Thyroid gland (tissue), 4 donors: ENCODE measurements around the gene CAPZB. TPM values are rescaled to one million over a fixed set of nuclear protein-coding genes. Genes with fewer than 3 reads are reported as not detected.

Source experiments
- DNase-seq, 2 donors: peaks; one replicate each; pipeline ENCODE4 v3.0.0-alpha.2; 2019
- H3K27ac ChIP-seq, 3 donors: fragments of 200-600 bp; sonication (generic); 1 replicate in 2 of 3; 2 replicates in 1 of 3; pipeline ENCODE4 v1.5.1; 2016 to 2019; ENCODE audit warnings: mild to moderate bottlenecking in 1 of 3, moderate library complexity in 1 of 3
- H3K27me3 ChIP-seq: fragments of 200-600 bp; sonication (generic); one replicate; pipeline ENCODE4 v1.5.1; 2019
- H3K36me3 ChIP-seq, 2 donors: fragments of 200-600 bp; sonication (generic); one replicate each; pipeline ENCODE4 v1.5.1; 2016 to 2019
- H3K4me1 ChIP-seq, 2 donors: fragments of 200-600 bp; sonication (generic); one replicate each; pipeline ENCODE4 v1.5.1; 2017 to 2019
- H3K4me3 ChIP-seq, 3 donors: fragments of 200-600 bp; sonication (generic); replicated peaks in 1 of 3; 1 replicate in 2 of 3; 2 replicates in 1 of 3; pipeline ENCODE4 v1.5.1; 2016; ENCODE audit warnings: mild to moderate bottlenecking in 1 of 3
- H3K9me3 ChIP-seq: fragments of 200-600 bp; sonication (generic); one replicate; pipeline ENCODE4 v1.5.1; 2017
- POLR2A ChIP-seq, 2 donors: fragments of 450-650 bp; IDR thresholded peaks; one replicate each; pipeline ENCODE4 v1.6.1; 2017; ENCODE audit warnings: antibody characterized with exemption in 2 of 2, mild to moderate bottlenecking in 2 of 2, moderate library complexity in 1 of 2
- WGBS, 2 donors: methylation state at CpG; one replicate each; pipeline ENCODE4 v1.1.5; 2017; 5-methylcytosine and 5-hydroxymethylcytosine counted together
- intact Hi-C: fragments of 100-400 bp; cut with DNase I; formaldehyde crosslinking; loops from one replicate; pipeline ENCODE4 v1.15.1; 2023
- total RNA-seq, 4 donors: library from RNA; depleted of rRNA; stranded (reverse); fragments of >200 nt; gene quantifications; one replicate each; pipeline ENCODE4 v1.2.3, GENCODE V29; 2016
- TF ChIP-seq, protein P1 (sequence below), 6 experiments: fragments of 200-600 bp in 3 of 6; fragments of 450-650 bp in 3 of 6; sonication (generic) in 3 of 6; IDR thresholded peaks; one replicate each; pipeline ENCODE4 v1.5.1; 2016 to 2019; ENCODE audit warnings: antibody characterized with exemption in 6 of 6, mild to moderate bottlenecking in 2 of 6, inconsistent platforms in 1 of 6, moderate library complexity in 1 of 6

The CAPZB gene
- total RNA-seq, 4 donors from 2014 or later: 75.4 to 116 (median 93.1) TPM

GRCh38 chr1:19372602-19373001 lies 112.7 kb downstream of the CAPZB start:
- Histone ChIP-seq H3K36me3 (peaks cover 10 to 15% of the 10 kb centered on the region in 2 donors), H3K4me1 (peaks cover 7 to 9% of the 10 kb centered on the region in 2 donors), H3K9me3 (no peaks in the 10 kb centered on the region), H3K4me3 (no peak overlapping the region), H3K27ac (no peak overlapping the region), H3K27me3 (no peaks in the 10 kb centered on the region)
- no peak for DNase-seq
- intact Hi-C loops: no loop called here
- no peak for TF ChIP-seq POLR2A (IDR thresholded peaks at IDR 0.05)
- TF ChIP-seq, protein P1, sequence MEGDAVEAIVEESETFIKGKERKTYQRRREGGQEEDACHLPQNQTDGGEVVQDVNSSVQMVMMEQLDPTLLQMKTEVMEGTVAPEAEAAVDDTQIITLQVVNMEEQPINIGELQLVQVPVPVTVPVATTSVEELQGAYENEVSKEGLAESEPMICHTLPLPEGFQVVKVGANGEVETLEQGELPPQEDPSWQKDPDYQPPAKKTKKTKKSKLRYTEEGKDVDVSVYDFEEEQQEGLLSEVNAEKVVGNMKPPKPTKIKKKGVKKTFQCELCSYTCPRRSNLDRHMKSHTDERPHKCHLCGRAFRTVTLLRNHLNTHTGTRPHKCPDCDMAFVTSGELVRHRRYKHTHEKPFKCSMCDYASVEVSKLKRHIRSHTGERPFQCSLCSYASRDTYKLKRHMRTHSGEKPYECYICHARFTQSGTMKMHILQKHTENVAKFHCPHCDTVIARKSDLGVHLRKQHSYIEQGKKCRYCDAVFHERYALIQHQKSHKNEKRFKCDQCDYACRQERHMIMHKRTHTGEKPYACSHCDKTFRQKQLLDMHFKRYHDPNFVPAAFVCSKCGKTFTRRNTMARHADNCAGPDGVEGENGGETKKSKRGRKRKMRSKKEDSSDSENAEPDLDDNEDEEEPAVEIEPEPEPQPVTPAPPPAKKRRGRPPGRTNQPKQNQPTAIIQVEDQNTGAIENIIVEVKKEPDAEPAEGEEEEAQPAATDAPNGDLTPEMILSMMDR (IDR thresholded peaks at IDR 0.05): no peak
- WGBS, 2 donors: 86 to 94% methylated on average over 7 of the region's 7 CpGs

DNA sequence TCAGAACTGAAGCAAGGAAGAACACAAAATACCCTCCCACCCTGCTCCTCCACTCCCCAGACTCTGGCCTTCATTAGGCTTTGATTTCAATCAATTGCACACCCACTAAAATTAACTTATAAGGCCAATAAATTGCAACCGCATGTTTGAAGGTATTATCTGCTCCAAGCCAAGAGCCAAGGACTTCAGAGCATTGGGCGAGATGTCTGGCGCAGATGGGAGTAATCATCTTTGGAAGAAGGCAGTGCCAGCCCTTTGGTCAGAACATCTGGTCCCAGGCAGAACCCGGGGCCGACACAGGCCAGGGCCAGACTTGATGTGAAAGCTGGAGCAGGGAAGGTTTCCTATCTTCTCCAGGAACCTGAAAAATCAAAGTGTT lies 113.2 kb downstream of the CAPZB start:
- H3K4me1 ChIP-seq: peaks cover 9% of the 10 kb centered on the region in 2 donors
- DNase-seq: no peak
- H3K9me3 ChIP-seq: no peaks in the 10 kb centered on the region
- H3K27me3 ChIP-seq: no peaks in the 10 kb centered on the region
- peaks cover 8 to 11% of the 10 kb centered on the region in 2 donors for H3K36me3 ChIP-seq
- intact Hi-C loops: no loop called here
- no peak overlapping the region for H3K4me3 ChIP-seq
- TF ChIP-seq POLR2A (IDR thresholded peaks at IDR 0.05): no peak
- TF ChIP-seq, protein P1 (IDR thresholded peaks at IDR 0.05): no peak
- no peak overlapping the region for H3K27ac ChIP-seq
- 92 to 95% methylated on average over 5 of the region's 5 CpGs for WGBS, 2 donors

DNA sequence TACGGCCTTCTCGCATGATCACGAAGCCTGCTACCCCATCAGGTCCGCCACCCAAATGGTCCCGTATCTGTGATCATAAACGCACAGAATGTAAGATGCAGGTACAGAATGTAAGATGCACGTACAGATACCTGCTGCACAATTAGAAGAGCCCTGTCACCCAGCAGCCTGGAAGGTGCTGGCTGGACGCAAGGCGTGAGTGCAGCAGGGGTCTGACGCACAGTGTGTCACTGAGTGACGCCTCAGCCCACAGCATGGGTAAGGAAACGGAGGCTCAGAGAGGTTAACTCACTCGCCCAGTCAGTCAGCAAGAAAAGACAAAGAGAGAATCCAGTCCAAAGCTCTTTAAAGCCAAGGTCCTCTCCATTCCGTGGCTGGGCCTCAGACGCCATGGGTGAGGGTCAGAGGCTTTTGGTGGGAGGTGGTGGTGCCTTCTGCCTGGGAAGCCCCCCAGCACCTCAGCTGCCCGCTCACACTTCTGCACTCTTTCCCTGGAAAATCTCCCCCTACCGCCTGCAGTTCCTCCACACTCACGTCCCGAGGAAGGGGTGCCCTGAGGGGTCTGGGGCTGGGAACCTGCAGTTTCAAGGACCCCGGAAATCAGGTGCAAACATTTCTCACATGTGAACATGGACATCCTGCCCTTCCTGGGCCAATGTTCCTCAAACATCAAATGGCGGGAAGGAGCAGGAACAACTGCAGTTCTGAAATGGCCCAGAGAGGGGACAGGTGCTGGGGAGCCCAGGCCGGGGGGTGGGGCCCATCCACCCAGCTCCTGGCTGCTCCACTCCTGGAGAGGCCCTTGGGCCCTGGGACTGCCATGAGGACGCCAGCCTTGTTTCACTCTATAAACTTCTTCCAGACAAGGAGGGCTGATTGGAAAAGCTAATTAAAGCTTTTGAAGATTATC lies 113.9 kb downstream of the CAPZB start:
- Histone ChIP-seq H3K4me3 (no peak overlapping the region), H3K36me3 (peaks cover 2 to 8% of the 10 kb centered on the region in 2 donors), H3K9me3 (no peaks in the 10 kb centered on the region), H3K27me3 (no peaks in the 10 kb centered on the region), H3K4me1 (peaks cover 9 to 14% of the 10 kb centered on the region in 2 donors), H3K27ac (no peak overlapping the region)
- no peak for DNase-seq
- intact Hi-C loops: no loop called here
- TF ChIP-seq, protein P1 (IDR thresholded peaks at IDR 0.05): no peak
- no peak for TF ChIP-seq POLR2A (IDR thresholded peaks at IDR 0.05)
- WGBS, 2 donors: 91 to 94% methylated on average over 22 to 23 of the region's 23 CpGs

- Histone ChIP-seq H3K9me3 (no peaks in the 10 kb centered on the region), H3K4me1 (peaks cover 7 to 18% of the 10 kb centered on the region in 2 donors), H3K27me3 (no peaks in the 10 kb centered on the region), H3K27ac (no peak overlapping the region), H3K36me3 (peaks cover 0 to 4% of the 10 kb centered on the region in 2 donors), H3K4me3 (no peak overlapping the region)
- DNase-seq: no peak
- TF ChIP-seq POLR2A (IDR thresholded peaks at IDR 0.05): no peak
- 84 to 86% methylated on average over 13 of the region's 13 CpGs for WGBS, 2 donors
- intact Hi-C loops: no loop called here
Measured at GRCh38 chr1:19370453-19371170, 114.7 kb downstream of the CAPZB start.

- Histone ChIP-seq H3K27ac (no peak overlapping the region), H3K4me3 (no peak overlapping the region), H3K27me3 (no peaks in the 10 kb centered on the region), H3K9me3 (no peaks in the 10 kb centered on the region), H3K4me1 (peaks cover 7 to 18% of the 10 kb centered on the region in 2 donors), H3K36me3 (peaks cover 0 to 3% of the 10 kb centered on the region in 2 donors)
- intact Hi-C loops: no loop called here
- DNase-seq: no peak
- TF ChIP-seq, protein P1 (IDR thresholded peaks at IDR 0.05): no peak
- TF ChIP-seq POLR2A (IDR thresholded peaks at IDR 0.05): no peak
- 79 to 87% methylated on average over 11 of the region's 16 CpGs for WGBS, 2 donors
Measured at GRCh38 chr1:19369396-19370090, 115.8 kb downstream of the CAPZB start.
